Activated CD8-positive, alpha-beta T cell treated with anti-CD3 and anti-CD28 coated beads for 36 hours (primary cell): ENCODE results near the gene BRINP1. TPM values are rescaled to one million over a fixed set of nuclear protein-coding genes. Genes with fewer than 3 reads are reported as not detected.

Source experiments
- ATAC-seq: fragments of 200-7000 bp; cut with Tn5 transposase; one replicate; pipeline ENCODE4 v1.10.0; 2021; ENCODE audit warnings: mild to moderate bottlenecking, moderate library complexity
- CTCF ChIA-PET: fragments of 350-600 bp; sonication (Branson Sonifier 250); formaldehyde crosslinking; loops from one replicate; lab custom pipeline; 2021; ENCODE audit warnings: antibody characterized with exemption; lab: Charles Lee
- POLR2A ChIA-PET: fragments of 350-600 bp; sonication (Branson Sonifier 250); formaldehyde crosslinking; loops from one replicate; lab custom pipeline; 2021; ENCODE audit warnings: antibody characterized with exemption; lab: Charles Lee
- DNase-seq: peaks from one replicate; pipeline ENCODE4 v3.0.0-alpha.2; 2020
- H3K27ac Mint-ChIP-seq: one replicate; pipeline ENCODE4 v1.8.0; 2021; ENCODE audit warnings: mild to moderate bottlenecking, mixed read lengths
- H3K27me3 Mint-ChIP-seq: one replicate; pipeline ENCODE4 v1.8.0; 2021; ENCODE audit warnings: mixed read lengths
- H3K36me3 Mint-ChIP-seq: one replicate; pipeline ENCODE4 v1.8.0; 2021; ENCODE audit warnings: low read depth, mixed read lengths
- H3K4me1 Mint-ChIP-seq: one replicate; pipeline ENCODE4 v1.8.0; 2021; ENCODE audit warnings: low read depth, mixed read lengths
- H3K4me3 Mint-ChIP-seq: one replicate; pipeline ENCODE4 v1.8.0; 2021; ENCODE audit warnings: mild to moderate bottlenecking, moderate library complexity, mixed read lengths
- H3K9me3 Mint-ChIP-seq: one replicate; pipeline ENCODE4 v1.8.0; 2021; ENCODE audit warnings: mixed read lengths
- CTCF ChIP-seq: fragments of 200-600 bp; IDR thresholded peaks from one replicate; pipeline ENCODE4 v1.8.0; 2022; ENCODE audit warnings: antibody characterized with exemption, mild to moderate bottlenecking
- intact Hi-C: fragments of 100-400 bp; cut with micrococcal nuclease; formaldehyde crosslinking; loops from one replicate; pipeline ENCODE4 v1.10.0; 2022
- total RNA-seq, 2 experiments: library from RNA; stranded (reverse); gene quantifications; one replicate each; pipeline ENCODE4 v1.2.3, GENCODE V29; 2021

BRINP1 gene
- total RNA-seq, 2 experiments from 2014 or later = not detected

- TF ChIP-seq CTCF = no peak
- no peak for DNase-seq
- POLR2A ChIA-PET = no interaction called here
- H3K9me3 Mint-ChIP-seq = no peaks in the 10 kb centered on the region
- ATAC-seq = no peak
- intact Hi-C loops = no loop called here
- no peaks in the 10 kb centered on the region for H3K27me3 Mint-ChIP-seq
- H3K27ac Mint-ChIP-seq = no peak overlapping the region
- no peak overlapping the region for H3K4me3 Mint-ChIP-seq
- no peaks in the 10 kb centered on the region for H3K4me1 Mint-ChIP-seq
- CTCF ChIA-PET = no interaction called here
- H3K36me3 Mint-ChIP-seq = no peaks in the 10 kb centered on the region
These were observed 212.0 kb downstream of the BRINP1 start for GRCh38 chr9:119157196-119157595.

- Mint-ChIP-seq H3K9me3 (no peaks in the 10 kb centered on the region), H3K27ac (no peak overlapping the region), H3K36me3 (no peaks in the 10 kb centered on the region), H3K27me3 (no peaks in the 10 kb centered on the region), H3K4me3 (no peak overlapping the region), H3K4me1 (no peaks in the 10 kb centered on the region)
- CTCF ChIA-PET = no interaction called here
- DNase-seq (no peak), ATAC-seq (no peak)
- POLR2A ChIA-PET = no interaction called here
- intact Hi-C loops = no loop called here
- TF ChIP-seq CTCF = no peak
These were observed 212.9 kb downstream of the BRINP1 start for GRCh38 chr9:119156354-119156753.

GRCh38 chr9:119154527-119154926 is 214.7 kb downstream of the BRINP1 start:
- ChIA-PET CTCF (no interaction called here), POLR2A (no interaction called here)
- H3K27me3 Mint-ChIP-seq = no peaks in the 10 kb centered on the region
- no peak overlapping the region for H3K4me3 Mint-ChIP-seq
- no peaks in the 10 kb centered on the region for H3K36me3 Mint-ChIP-seq
- H3K4me1 Mint-ChIP-seq = no peaks in the 10 kb centered on the region
- no peaks in the 10 kb centered on the region for H3K9me3 Mint-ChIP-seq
- no peak for DNase-seq
- intact Hi-C loops = no loop called here
- ATAC-seq = no peak
- H3K27ac Mint-ChIP-seq = no peak overlapping the region
- TF ChIP-seq CTCF = no peak

GRCh38 chr9:119153402-119153801 is 215.8 kb downstream of the BRINP1 start:
- POLR2A ChIA-PET = no interaction called here

GRCh38 chr9:119148855-119149254 is 220.4 kb downstream of the BRINP1 start:
- Mint-ChIP-seq H3K9me3 (no peaks in the 10 kb centered on the region), H3K4me1 (no peaks in the 10 kb centered on the region), H3K27me3 (no peaks in the 10 kb centered on the region), H3K4me3 (no peak overlapping the region), H3K36me3 (no peaks in the 10 kb centered on the region), H3K27ac (no peak overlapping the region)
- ATAC-seq = no peak
- TF ChIP-seq CTCF = no peak
- intact Hi-C loops = no loop called here
- no peak for DNase-seq
- POLR2A ChIA-PET = no interaction called here
- CTCF ChIA-PET = no interaction called here

More at GRCh38 chr9:119153402-119153801, 215.8 kb downstream of the BRINP1 start:
- Mint-ChIP-seq H3K4me1 (no peaks in the 10 kb centered on the region), H3K4me3 (no peak overlapping the region), H3K27ac (no peak overlapping the region), H3K9me3 (no peaks in the 10 kb centered on the region), H3K36me3 (no peaks in the 10 kb centered on the region), H3K27me3 (no peaks in the 10 kb centered on the region)
- CTCF ChIA-PET = no interaction called here
- ATAC-seq (no peak), DNase-seq (no peak)
- intact Hi-C loops = no loop called here
- TF ChIP-seq CTCF = no peak
